ENCODE results near the gene MAN1C1.

DNA sequence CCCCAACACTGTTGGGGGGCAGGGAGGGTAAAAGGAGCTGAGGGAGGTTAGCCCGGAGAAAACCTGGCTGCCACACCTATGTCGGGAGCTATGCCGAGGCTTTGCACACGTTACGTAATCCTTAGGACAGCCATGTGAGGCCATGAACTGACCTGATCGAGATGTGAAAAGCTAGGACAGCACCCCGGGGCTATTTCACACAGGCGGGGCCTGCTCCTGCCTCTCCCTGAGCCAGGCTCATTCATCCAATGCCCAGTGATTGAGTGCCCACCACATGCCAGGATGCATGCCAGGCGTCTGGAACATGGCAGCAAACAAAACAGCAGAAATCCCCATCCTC lies 43.0 kb upstream of the MAN1C1 start:
- TF ChIP-seq, protein P1, sequence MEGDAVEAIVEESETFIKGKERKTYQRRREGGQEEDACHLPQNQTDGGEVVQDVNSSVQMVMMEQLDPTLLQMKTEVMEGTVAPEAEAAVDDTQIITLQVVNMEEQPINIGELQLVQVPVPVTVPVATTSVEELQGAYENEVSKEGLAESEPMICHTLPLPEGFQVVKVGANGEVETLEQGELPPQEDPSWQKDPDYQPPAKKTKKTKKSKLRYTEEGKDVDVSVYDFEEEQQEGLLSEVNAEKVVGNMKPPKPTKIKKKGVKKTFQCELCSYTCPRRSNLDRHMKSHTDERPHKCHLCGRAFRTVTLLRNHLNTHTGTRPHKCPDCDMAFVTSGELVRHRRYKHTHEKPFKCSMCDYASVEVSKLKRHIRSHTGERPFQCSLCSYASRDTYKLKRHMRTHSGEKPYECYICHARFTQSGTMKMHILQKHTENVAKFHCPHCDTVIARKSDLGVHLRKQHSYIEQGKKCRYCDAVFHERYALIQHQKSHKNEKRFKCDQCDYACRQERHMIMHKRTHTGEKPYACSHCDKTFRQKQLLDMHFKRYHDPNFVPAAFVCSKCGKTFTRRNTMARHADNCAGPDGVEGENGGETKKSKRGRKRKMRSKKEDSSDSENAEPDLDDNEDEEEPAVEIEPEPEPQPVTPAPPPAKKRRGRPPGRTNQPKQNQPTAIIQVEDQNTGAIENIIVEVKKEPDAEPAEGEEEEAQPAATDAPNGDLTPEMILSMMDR (IDR thresholded peaks at IDR 0.05) = no peak
- no peak for TF ChIP-seq POLR2A (IDR thresholded peaks at IDR 0.05)

Data from body of pancreas (tissue), 4 donors.